GM13977 (cell line): Measurements from ENCODE around the gene FOXJ3.
A peak's percentile ranks its signal among the peaks of the same experiment; 100 is the strongest.

Experiments
- DNase-seq: peaks from one replicate; pipeline ENCODE4 v3.0.0; 2012; ENCODE audit warnings: low spot score
- in situ Hi-C: fragments of 300-500 bp; cut with MboI; formaldehyde crosslinking; loops from one replicate; pipeline ENCODE4 v1.12.0; 2022; ENCODE audit warnings: low sequenced_read_pairs, low pct_unique_long_range_greater_than_20kb, mixed read lengths, inconsistent platforms; ENCODE audit not compliant: unreplicated experiment
- TF ChIP-seq, protein P1 (sequence below): IDR thresholded peaks from 2 replicates; pipeline ENCODE4 v1.5.1; 2012; ENCODE audit warnings: mild to moderate bottlenecking, control low read depth; ENCODE audit not compliant: insufficient read depth; ENCODE audit errors: extremely low read depth, missing control alignments

FOXJ3 gene

DNA sequence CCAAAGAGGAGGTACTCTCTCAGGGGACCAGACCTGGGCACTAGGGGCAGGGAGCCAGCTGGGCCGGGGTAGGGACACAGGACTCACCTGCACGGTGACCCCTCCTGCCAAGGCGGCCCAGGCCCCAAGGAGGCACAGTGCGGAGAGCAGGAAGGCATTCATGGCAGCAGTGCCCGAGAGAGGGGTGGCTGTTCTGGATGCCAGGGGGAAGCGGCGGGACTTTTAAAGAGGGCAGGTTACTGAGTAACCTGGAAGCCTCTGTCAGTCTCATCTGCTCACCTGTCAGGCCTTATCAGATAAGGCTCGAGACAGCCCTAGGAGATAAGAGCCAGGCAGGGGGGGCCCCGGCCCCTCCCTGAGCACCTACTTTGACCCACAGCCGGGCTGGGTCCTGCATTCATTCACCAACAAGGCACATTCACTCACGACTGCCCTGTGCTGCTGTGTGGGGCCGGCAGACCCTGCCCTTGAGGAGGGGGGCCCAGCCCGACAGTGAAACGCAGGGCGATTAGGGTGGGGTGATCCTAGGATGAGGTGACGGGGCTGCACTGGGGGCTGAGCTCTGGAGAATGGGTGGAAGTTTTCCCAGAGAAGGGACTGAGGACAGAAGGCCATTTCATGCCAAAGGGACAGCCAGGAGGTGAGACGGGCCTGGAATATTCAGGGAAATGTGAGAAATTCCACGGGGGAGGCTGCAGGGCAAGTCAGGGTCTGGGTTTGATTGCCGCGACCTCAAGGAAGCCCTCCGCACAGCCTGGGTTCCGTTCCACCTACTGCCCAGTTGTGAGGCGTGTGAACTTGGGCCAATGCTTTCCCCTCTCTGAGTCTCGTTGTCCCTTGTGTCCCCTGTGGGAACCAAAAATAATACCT is 170.2 kb downstream of the FOXJ3 start, which contains the start of gene GUCA2A:
Gene GUCA2A, minus strand, starts transcription at position 195 of the 870 bp plus-strand sequence. Its CDS starts 33 bp downstream, at position 162.
- TF ChIP-seq, protein P1, sequence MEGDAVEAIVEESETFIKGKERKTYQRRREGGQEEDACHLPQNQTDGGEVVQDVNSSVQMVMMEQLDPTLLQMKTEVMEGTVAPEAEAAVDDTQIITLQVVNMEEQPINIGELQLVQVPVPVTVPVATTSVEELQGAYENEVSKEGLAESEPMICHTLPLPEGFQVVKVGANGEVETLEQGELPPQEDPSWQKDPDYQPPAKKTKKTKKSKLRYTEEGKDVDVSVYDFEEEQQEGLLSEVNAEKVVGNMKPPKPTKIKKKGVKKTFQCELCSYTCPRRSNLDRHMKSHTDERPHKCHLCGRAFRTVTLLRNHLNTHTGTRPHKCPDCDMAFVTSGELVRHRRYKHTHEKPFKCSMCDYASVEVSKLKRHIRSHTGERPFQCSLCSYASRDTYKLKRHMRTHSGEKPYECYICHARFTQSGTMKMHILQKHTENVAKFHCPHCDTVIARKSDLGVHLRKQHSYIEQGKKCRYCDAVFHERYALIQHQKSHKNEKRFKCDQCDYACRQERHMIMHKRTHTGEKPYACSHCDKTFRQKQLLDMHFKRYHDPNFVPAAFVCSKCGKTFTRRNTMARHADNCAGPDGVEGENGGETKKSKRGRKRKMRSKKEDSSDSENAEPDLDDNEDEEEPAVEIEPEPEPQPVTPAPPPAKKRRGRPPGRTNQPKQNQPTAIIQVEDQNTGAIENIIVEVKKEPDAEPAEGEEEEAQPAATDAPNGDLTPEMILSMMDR: no peak
- in situ Hi-C loops: no loop called here
- no peak for DNase-seq

DNA sequence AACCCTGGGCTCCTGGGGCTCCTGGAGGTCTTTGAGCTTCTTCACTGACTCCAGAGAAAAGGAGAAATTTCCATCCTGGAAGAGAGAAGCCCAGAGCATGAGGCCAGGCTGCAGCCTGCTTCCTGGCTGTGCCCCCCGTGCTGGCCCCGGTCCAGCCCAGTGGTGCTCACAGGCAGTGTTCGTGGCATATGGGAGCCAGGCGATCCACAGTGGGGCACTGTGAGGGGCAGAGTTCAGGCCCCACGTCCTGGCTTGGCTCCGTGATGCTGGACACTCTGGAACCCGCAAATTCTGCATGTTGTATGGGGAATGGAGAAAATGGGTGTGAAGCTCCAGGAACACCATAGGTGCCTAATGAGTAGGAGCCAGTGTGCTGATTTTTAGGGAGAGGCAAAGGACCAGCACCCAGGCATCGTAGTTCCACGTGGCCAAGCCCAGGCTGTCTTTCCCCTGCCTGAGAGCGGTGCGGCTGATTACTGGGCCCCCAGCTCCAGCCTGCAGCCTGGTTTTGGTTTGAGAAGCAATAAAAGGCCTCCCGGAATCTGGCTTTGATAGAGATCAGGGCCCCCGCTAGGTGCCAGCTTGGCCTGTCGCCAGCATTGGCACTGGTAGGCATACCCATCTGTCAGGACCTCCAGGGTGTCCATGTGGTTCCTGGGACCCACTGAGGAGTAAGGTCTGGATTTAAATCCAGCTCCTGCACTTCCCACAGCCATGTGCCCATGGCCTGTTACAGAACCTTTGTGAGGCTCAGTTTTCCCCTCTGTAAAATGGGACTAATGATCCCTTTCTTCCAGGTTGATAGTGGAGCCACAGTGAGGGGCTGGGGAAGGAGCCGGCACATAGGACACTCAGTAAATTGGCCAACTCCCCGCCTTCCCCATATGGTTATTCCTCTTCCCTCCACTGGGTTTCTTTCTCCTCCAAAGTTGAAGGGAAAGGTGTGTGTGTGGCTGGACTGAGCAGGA is 171.2 kb downstream of the FOXJ3 start:
- in situ Hi-C loops: no loop called here
- no peak for DNase-seq
- TF ChIP-seq, protein P1: no peak

DNA sequence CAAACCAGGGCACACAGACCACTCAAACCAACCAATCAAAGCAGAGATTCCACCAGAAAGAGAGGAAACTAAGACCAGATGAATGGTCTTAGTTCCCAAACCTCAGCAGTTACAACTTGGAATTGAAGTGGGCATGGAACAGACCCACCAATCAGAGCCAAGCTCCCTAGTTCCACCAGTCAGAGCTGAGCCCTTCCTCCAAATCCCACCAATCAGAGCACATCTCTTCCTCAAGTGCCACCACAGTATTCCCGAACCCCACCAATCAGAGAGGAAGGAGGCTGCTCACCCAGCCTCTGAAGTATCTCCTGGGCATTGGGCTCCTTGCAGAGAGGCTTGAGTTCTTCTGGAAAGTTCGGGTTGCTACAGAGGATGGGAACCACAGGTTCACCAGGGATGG is 171.9 kb downstream of the FOXJ3 start:
- TF ChIP-seq, protein P1: no peak
- DNase-seq: no peak
- in situ Hi-C loops: no loop called here

DNA sequence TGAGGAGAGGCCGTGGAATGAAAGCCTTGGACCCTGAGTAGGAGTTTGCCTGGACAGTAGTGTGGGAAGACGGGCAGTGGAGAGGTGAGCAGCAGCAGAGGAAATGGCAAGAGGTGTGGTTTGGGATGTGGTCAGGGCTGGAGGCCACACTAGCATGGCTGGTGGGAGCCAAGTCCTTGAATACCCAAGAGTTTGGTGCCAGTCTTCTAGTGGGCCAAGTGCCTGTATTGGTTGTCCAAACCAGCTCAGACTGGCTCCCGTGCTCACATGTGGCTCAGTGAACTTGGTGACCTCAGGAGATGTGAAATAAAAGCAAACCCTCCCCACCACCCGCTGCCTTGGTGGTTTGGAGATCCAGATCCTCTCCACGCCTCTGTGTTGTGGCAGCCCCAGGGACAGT is 172.9 kb downstream of the FOXJ3 start:
- DNase-seq: no peak
- TF ChIP-seq, protein P1: no peak
- in situ Hi-C loops: no loop called here

DNA sequence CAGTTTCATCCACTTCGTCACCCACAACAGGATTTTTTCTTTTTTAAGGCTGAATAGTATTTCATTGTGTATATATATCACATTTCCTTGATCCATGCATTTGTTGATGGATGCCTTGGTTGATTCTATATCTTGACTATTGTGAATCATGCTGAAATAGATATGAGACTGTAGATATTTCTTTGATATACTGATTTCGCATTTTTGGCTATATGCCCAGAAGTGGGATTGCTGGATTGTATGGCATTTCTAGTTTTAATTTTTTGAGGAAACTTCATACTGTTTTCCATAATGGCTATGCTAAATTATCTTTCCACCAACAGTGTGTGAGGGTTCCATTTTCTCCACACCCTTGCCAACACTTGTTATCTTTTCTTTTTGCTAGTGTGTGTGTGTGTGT is 176.8 kb downstream of the FOXJ3 start:
- TF ChIP-seq, protein P1: no peak
- in situ Hi-C loops: no loop called here
- DNase-seq: no peak

DNA sequence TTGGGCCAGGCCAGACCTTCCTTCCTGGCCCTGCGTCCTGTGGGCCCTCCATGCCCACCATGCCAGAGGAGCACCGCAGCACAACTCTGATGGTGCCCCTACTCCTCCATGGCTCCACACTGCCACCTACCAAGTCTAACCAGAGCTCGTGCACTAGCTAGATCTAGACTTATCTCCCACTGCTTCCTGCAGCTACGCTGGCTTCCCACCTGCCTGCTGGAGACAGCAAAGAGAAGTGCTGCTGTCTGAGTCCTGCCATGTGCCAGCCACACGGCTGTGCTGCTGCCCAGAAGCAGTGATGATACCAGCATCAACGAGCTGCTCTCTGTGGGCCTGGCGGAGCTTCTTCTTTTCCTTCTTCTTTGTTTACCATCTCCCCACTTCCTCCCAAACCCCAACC is 177.4 kb downstream of the FOXJ3 start:
- TF ChIP-seq, protein P1: peak; percentile 32
- in situ Hi-C loops: no loop called here
- DNase-seq: no peak
